Omental fat pad (tissue), 4 donors: ENCODE results near the gene SLC12A8. TPM values are rescaled to one million over a fixed set of nuclear protein-coding genes. Genes with fewer than 3 reads are reported as not detected.

Source experiments
- ATAC-seq: fragments of 150-250 bp; one replicate; pipeline ENCODE4 v1.9.1; 2016; ENCODE audit warnings: mild to moderate bottlenecking, moderate library complexity; ENCODE audit not compliant: low FRiP score
- DNase-seq: peaks from one replicate; pipeline ENCODE4 v3.0.0-alpha.2; 2019; ENCODE audit warnings: low spot score
- CTCF ChIP-seq, 3 donors: fragments of 450-650 bp; IDR thresholded peaks; one replicate each; pipeline ENCODE4 v1.5.1; 2016 to 2017; ENCODE audit warnings: antibody characterized with exemption in 3 of 3, mild to moderate bottlenecking in 3 of 3, moderate library complexity in 2 of 3
- total RNA-seq, 4 donors: library from RNA; depleted of rRNA; stranded (reverse); fragments of >200 nt; gene quantifications; one replicate each; pipeline ENCODE4 v1.1.0, GENCODE V29; 2016

SLC12A8 gene
- total RNA-seq, 4 donors from 2014 or later: 2.6 to 65.3 (median 8.7) TPM; not detected in 1

- no peak for TF ChIP-seq CTCF (IDR thresholded peaks at IDR 0.05)
- DNase-seq (no peak), ATAC-seq (no peak)
Measured at GRCh38 chr3:125179143-125179883, 33.2 kb downstream of the SLC12A8 start.

GRCh38 chr3:125177746-125178145 lies 34.8 kb downstream of the SLC12A8 start:
- ATAC-seq (no peak), DNase-seq (no peak)
- no peak for TF ChIP-seq CTCF (IDR thresholded peaks at IDR 0.05)

GRCh38 chr3:125175295-125176078 lies 37.1 kb downstream of the SLC12A8 start:
- no peak for TF ChIP-seq CTCF (IDR thresholded peaks at IDR 0.05)
- DNase-seq: no peak
- no peak for ATAC-seq

- DNase-seq: no peak
- TF ChIP-seq CTCF (IDR thresholded peaks at IDR 0.05): no peak
- no peak for ATAC-seq
Measured at GRCh38 chr3:125172346-125172745, 40.2 kb downstream of the SLC12A8 start.

DNA sequence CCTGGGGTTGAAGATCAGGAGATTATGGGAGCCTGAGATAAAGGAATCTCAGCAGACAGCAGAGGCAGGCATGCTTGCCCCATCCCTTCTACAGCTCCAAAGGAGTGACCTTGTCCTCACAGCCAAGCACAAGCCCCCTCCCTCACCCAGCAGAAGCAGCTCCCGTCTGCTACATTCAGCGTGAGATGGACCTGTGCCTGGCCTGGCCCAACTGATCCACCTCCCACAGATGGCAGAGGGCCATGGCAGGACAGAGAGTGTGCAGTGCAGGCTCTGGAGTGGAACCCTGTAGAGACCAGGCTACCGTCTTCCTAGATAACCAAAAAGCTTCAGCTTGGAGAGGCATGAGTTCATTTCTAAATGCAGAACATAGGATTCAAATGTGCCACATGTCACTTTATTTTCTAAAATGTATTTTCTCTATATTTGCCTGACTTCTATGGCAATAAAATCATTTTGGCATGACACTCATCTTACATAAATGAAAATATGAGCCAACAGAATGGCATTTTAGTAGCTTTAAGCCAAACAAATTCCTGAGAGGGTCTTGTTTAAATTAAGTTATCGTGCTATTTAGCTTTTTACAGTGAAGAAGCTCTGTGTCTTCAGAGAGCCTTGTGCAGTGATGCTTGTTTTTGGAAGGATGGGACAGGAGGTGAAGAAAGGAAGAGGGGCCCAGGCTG lies 43.7 kb downstream of the SLC12A8 start:
- no peak for TF ChIP-seq CTCF (IDR thresholded peaks at IDR 0.05)
- ATAC-seq: no peak
- DNase-seq: no peak

- ATAC-seq (no peak), DNase-seq (no peak)
- no peak for TF ChIP-seq CTCF (IDR thresholded peaks at IDR 0.05)
Measured at GRCh38 chr3:125166599-125167136, 45.9 kb downstream of the SLC12A8 start.
